CD4-positive, CD25-positive, alpha-beta regulatory T cell (primary cell): ENCODE data around the gene BRF1. TPM values are rescaled to one million over a fixed set of nuclear protein-coding genes. Genes with fewer than 3 reads are reported as not detected.

ENCODE experiments used
- ATAC-seq, 2 donors: fragments of 150-1000 bp; cut with Tn5 transposase; one replicate each; pipeline ENCODE4 v1.10.0; 2021; ENCODE audit warnings: low read depth in 2 of 2, moderate number of reproducible peaks in 2 of 2, moderate library complexity in 1 of 2
- DNase-seq, 3 donors: peaks; one replicate each; pipeline versions ENCODE4 v3.0.0 to v3.0.0-alpha.2; 2012 to 2022; ENCODE audit warnings: mixed read lengths in 1 of 3
- H3K27ac ChIP-seq: one replicate; pipeline ENCODE4 v1.7.0; 2013; ENCODE audit warnings: mild to moderate bottlenecking, low read length; ENCODE audit not compliant: insufficient read depth, poor library complexity, severe bottlenecking
- H3K27me3 ChIP-seq: one replicate; pipeline ENCODE4 v1.7.0; 2013; ENCODE audit warnings: low read length; ENCODE audit not compliant: control insufficient read depth, insufficient read depth
- H3K36me3 ChIP-seq: one replicate; pipeline ENCODE4 v1.7.0; 2013; ENCODE audit warnings: mild to moderate bottlenecking, low read length, moderate library complexity; ENCODE audit not compliant: control insufficient read depth, insufficient read depth
- H3K4me1 ChIP-seq: 2 replicates; pipeline ENCODE4 v1.7.0; 2013; ENCODE audit warnings: mild to moderate bottlenecking, low read length; ENCODE audit not compliant: insufficient read depth, control insufficient read depth, poor library complexity, severe bottlenecking
- H3K4me3 ChIP-seq: one replicate; pipeline ENCODE4 v1.7.0; 2013; ENCODE audit warnings: low read depth, mild to moderate bottlenecking, low read length, moderate library complexity
- H3K9me3 ChIP-seq, 2 experiments: 1 replicate in 1 of 2; 2 replicates in 1 of 2; pipeline ENCODE4 v1.7.0; 2013; ENCODE audit warnings: low read length in 2 of 2, mild to moderate bottlenecking in 1 of 2, moderate library complexity in 1 of 2; ENCODE audit not compliant: control insufficient read depth in 2 of 2
- H3K27ac Mint-ChIP-seq, 3 donors: one replicate each; pipeline ENCODE4 v1.8.0; 2020 to 2022; ENCODE audit warnings: mild to moderate bottlenecking in 3 of 3, mixed read lengths in 3 of 3, moderate library complexity in 2 of 3
- H3K27me3 Mint-ChIP-seq: one replicate; pipeline ENCODE4 v1.8.0; 2022; ENCODE audit warnings: mild to moderate bottlenecking, mixed read lengths
- H3K36me3 Mint-ChIP-seq: one replicate; pipeline ENCODE4 v1.8.0; 2020; ENCODE audit warnings: mixed read lengths
- H3K4me1 Mint-ChIP-seq, 4 donors: one replicate each; pipeline ENCODE4 v1.8.0; 2020 to 2022; ENCODE audit warnings: mixed read lengths in 4 of 4, mild to moderate bottlenecking in 1 of 4
- H3K4me3 Mint-ChIP-seq, 4 donors: one replicate each; pipeline ENCODE4 v1.8.0; 2020 to 2022; ENCODE audit warnings: mild to moderate bottlenecking in 4 of 4, mixed read lengths in 4 of 4, moderate library complexity in 3 of 4
- H3K9me3 Mint-ChIP-seq, 7 donors: one replicate each; pipeline ENCODE4 v1.8.0; 2020 to 2022; ENCODE audit warnings: mixed read lengths in 7 of 7, mild to moderate bottlenecking in 3 of 7, moderate library complexity in 2 of 7
- polyA plus RNA-seq, 4 donors: library from polyadenylated mRNA; unstranded; fragments of 300-500 nt; fragmentation: Illumina TruSeq; gene quantifications; one replicate each; pipeline ENCODE4 v1.2.3, GENCODE V29; 2021
- total RNA-seq: library from RNA; stranded (reverse); gene quantifications from one replicate; pipeline ENCODE4 v1.2.3, GENCODE V29; 2022

Gene BRF1
- total and polyA plus RNA-seq, 5 donors from 2014 or later: 5.6 to 58.9 (median 7.6) TPM

GRCh38 chr14:105160776-105161175 is 140.0 kb downstream of the BRF1 start:
- Histone ChIP-seq H3K36me3 (no peaks in the 10 kb centered on the region), H3K27ac (no peak overlapping the region), H3K4me1 (no peaks in the 10 kb centered on the region), H3K27me3 (no peaks in the 10 kb centered on the region), H3K4me3 (no peak overlapping the region), H3K9me3 (no peaks in the 10 kb centered on the region)
- Mint-ChIP-seq H3K27ac (no peak overlapping the region), H3K9me3 (peaks cover 0 to 1% (median 0%) of the 10 kb centered on the region in 7 donors), H3K36me3 (no peaks in the 10 kb centered on the region), H3K4me3 (no peak overlapping the region), H3K27me3 (no peaks in the 10 kb centered on the region), H3K4me1 (no peaks in the 10 kb centered on the region)
- ATAC-seq (no peak), DNase-seq (no peak)

GRCh38 chr14:105159344-105159743 is 141.5 kb downstream of the BRF1 start:
- no peak overlapping the region for H3K4me3 ChIP-seq
- Mint-ChIP-seq H3K36me3 (no peaks in the 10 kb centered on the region), H3K27ac (no peak overlapping the region), H3K27me3 (no peaks in the 10 kb centered on the region), H3K4me1 (no peaks in the 10 kb centered on the region), H3K4me3 (no peak overlapping the region), H3K9me3 (peaks cover 0 to 1% (median 0%) of the 10 kb centered on the region in 7 donors)
- no peak overlapping the region for H3K27ac ChIP-seq
- no peaks in the 10 kb centered on the region for H3K9me3 ChIP-seq
- DNase-seq (no peak), ATAC-seq (no peak)
- H3K4me1 ChIP-seq: no peaks in the 10 kb centered on the region
- no peaks in the 10 kb centered on the region for H3K36me3 ChIP-seq
- no peaks in the 10 kb centered on the region for H3K27me3 ChIP-seq

Other genes with a start within 250 kb of the BRF1 start
- gene GPR132, start 235.6 kb downstream of the BRF1 start, total RNA-seq: 94.5 TPM
- gene GPR132, start 235.6 kb downstream of the BRF1 start, polyA plus RNA-seq: 10 to 100 TPM in 3 of 4 donors, 1 to 10 TPM in 1; 8.8 to 17.5 (median 14.6) TPM
- gene JAG2, start 132.2 kb downstream of the BRF1 start, total RNA-seq: 1.4 TPM
- gene JAG2, start 132.2 kb downstream of the BRF1 start, polyA plus RNA-seq: under 1 TPM in 2 of 4 donors, not detected in 2; 0.05 to 0.23 TPM
- 15.3 TPM for gene NUDT14, start 119.7 kb downstream of the BRF1 start, total RNA-seq
- 10 to 100 TPM in 2 of 4 donors, 1 to 10 TPM in 2; 6.5 to 18.1 (median 10.6) TPM for gene NUDT14, start 119.7 kb downstream of the BRF1 start, polyA plus RNA-seq
- gene BTBD6, start 52.5 kb downstream of the BRF1 start, total RNA-seq: 39.4 TPM
- gene BTBD6, start 52.5 kb downstream of the BRF1 start, polyA plus RNA-seq: 10 to 100 TPM in 2 of 4 donors, 1 to 10 TPM in 2; 4.6 to 17.4 (median 9.0) TPM
- 64.0 TPM for gene PACS2, start 13.7 kb upstream of the BRF1 start, total RNA-seq
- 1 to 10 TPM in 2 of 4 donors, under 1 TPM in 2; 0.72 to 3.4 (median 1.5) TPM for gene PACS2, start 13.7 kb upstream of the BRF1 start, polyA plus RNA-seq
- gene TEX22, start 97.5 kb upstream of the BRF1 start, total RNA-seq: 3.1 TPM
- under 1 TPM; 0.11 to 0.31 (median 0.21) TPM for gene TEX22, start 97.5 kb upstream of the BRF1 start, polyA plus RNA-seq
- 123 TPM for gene MTA1, start 118.8 kb upstream of the BRF1 start, total RNA-seq
- gene MTA1, start 118.8 kb upstream of the BRF1 start, polyA plus RNA-seq: 1 to 10 TPM; 2.5 to 3.1 (median 3.0) TPM
- 37.1 TPM for gene CRIP2, start 173.8 kb upstream of the BRF1 start, total RNA-seq
- gene CRIP2, start 173.8 kb upstream of the BRF1 start, polyA plus RNA-seq: 100 to 1,000 TPM in 2 of 4 donors, 10 to 100 TPM in 2; 12.0 to 131 (median 72.9) TPM
- 558 TPM for gene CRIP1, start 185.9 kb upstream of the BRF1 start, total RNA-seq
- gene CRIP1, start 185.9 kb upstream of the BRF1 start, polyA plus RNA-seq: 1,000 to 10,000 TPM; 1,044 to 2,243 (median 1,681) TPM
- 118 TPM for gene TEDC1, start 190.2 kb upstream of the BRF1 start, total RNA-seq
- 10 to 100 TPM in 1 of 4 donors, 1 to 10 TPM in 3; 5.5 to 10.4 (median 7.9) TPM for gene TEDC1, start 190.2 kb upstream of the BRF1 start, polyA plus RNA-seq
- gene TMEM121, start 225.6 kb upstream of the BRF1 start, total RNA-seq: 1.8 TPM
- 1 to 10 TPM; 3.4 to 5.8 (median 4.4) TPM for gene TMEM121, start 225.6 kb upstream of the BRF1 start, polyA plus RNA-seq